HEK293 (cell line): Measurements from ENCODE around the gene TRIAP1.

ENCODE experiments used
- CTCF ChIA-PET: fragments of 350-600 bp; formaldehyde crosslinking; extraction: SDS; loops from one replicate; lab custom pipeline; 2021; ENCODE audit warnings: antibody characterized with exemption; lab: Yijun Ruan, JAX
- POLR2A ChIA-PET: fragments of 300-600 bp; formaldehyde crosslinking; extraction: SDS; loops from one replicate; lab custom pipeline; 2020; ENCODE audit warnings: antibody characterized with exemption, inconsistent platforms; lab: Yijun Ruan, JAX
- H3K27ac ChIP-seq: fragments of 200-500 bp; sonication (Bioruptor generic); 2 replicates; pipeline ENCODE4 v1.5.1; 2014; ENCODE audit warnings: low read depth, low read length, control low read depth, inconsistent platforms; ENCODE audit errors: extremely low read depth
- H3K36me3 ChIP-seq, 2 experiments: fragments of 200-500 bp in 1 of 2; sonication (Bioruptor generic) in 1 of 2; 1 replicate in 1 of 2; 2 replicates in 1 of 2; pipeline ENCODE4 v1.5.1; 2014 to 2017; ENCODE audit warnings: inconsistent platforms in 2 of 2, low read length in 2 of 2; ENCODE audit not compliant: control insufficient read depth in 2 of 2, insufficient read depth in 1 of 2
- H3K4me1 ChIP-seq: fragments of 200-500 bp; sonication (Bioruptor generic); 2 replicates; pipeline ENCODE4 v1.5.1; 2014; ENCODE audit warnings: mild to moderate bottlenecking, low read length, inconsistent platforms; ENCODE audit not compliant: control insufficient read depth, insufficient read depth
- H3K4me3 ChIP-seq: 2 replicates; pipeline ENCODE4 v1.5.1; 2011; ENCODE audit warnings: low read depth, mild to moderate bottlenecking, control low read depth, low read length, moderate library complexity
- H3K9me3 ChIP-seq: fragments of 200-500 bp; sonication (Bioruptor generic); 2 replicates; pipeline ENCODE4 v1.5.1; 2014; ENCODE audit warnings: low read depth, low read length, inconsistent platforms; ENCODE audit not compliant: control insufficient read depth, insufficient read depth
- EGR2 ChIP-seq: fragments of 450-650 bp; formaldehyde crosslinking; IDR thresholded peaks from 2 replicates; pipeline ENCODE4 v1.5.1; 2016; ENCODE audit warnings: low read depth, missing biosample characterization, missing genetic modification characterization
- ELK4 ChIP-seq: IDR thresholded peaks from 2 replicates; pipeline ENCODE4 v1.6.1; 2011; ENCODE audit warnings: mild to moderate bottlenecking, low read depth, low read length, borderline replicate concordance
- FEZF1 ChIP-seq: fragments of 450-650 bp; formaldehyde crosslinking; IDR thresholded peaks from 2 replicates; pipeline ENCODE4 v1.5.1; 2016; ENCODE audit warnings: missing biosample characterization, missing genetic modification characterization
- GLI4 ChIP-seq: fragments of 450-650 bp; formaldehyde crosslinking; IDR thresholded peaks from 2 replicates; pipeline ENCODE4 v1.5.1; 2016; ENCODE audit warnings: missing biosample characterization, missing genetic modification characterization
- KLF1 ChIP-seq: fragments of 450-650 bp; formaldehyde crosslinking; IDR thresholded peaks from 2 replicates; pipeline ENCODE4 v1.5.1; 2016; ENCODE audit warnings: missing biosample characterization, missing genetic modification characterization
- KLF7 ChIP-seq: fragments of 450-650 bp; formaldehyde crosslinking; IDR thresholded peaks from 2 replicates; pipeline ENCODE4 v1.5.1; 2016; ENCODE audit warnings: missing biosample characterization, missing genetic modification characterization, borderline replicate concordance
- MEIS1 ChIP-seq: sonication (generic); formaldehyde crosslinking; IDR thresholded peaks from 2 replicates; pipeline ENCODE4 v1.8.1; 2022; ENCODE audit warnings: missing genetic modification reagents, mild to moderate bottlenecking, borderline replicate concordance
- REST ChIP-seq: fragments of 450-650 bp; formaldehyde crosslinking; IDR thresholded peaks from 2 replicates; pipeline ENCODE4 v1.5.1; 2016; ENCODE audit warnings: missing biosample characterization, missing genetic modification characterization
- YY2 ChIP-seq: fragments of 450-650 bp; formaldehyde crosslinking; IDR thresholded peaks from 2 replicates; pipeline ENCODE4 v1.5.1; 2016; ENCODE audit warnings: missing biosample characterization, missing genetic modification characterization
- ZBTB44 ChIP-seq: fragments of 450-650 bp; IDR thresholded peaks from 2 replicates; pipeline ENCODE4 v1.5.1; 2018; ENCODE audit warnings: missing biosample characterization, mild to moderate bottlenecking, missing genetic modification characterization
- ZBTB7A ChIP-seq: fragments of 450-650 bp; formaldehyde crosslinking; IDR thresholded peaks from 2 replicates; pipeline ENCODE4 v1.5.1; 2016; ENCODE audit warnings: low read depth, missing biosample characterization, missing genetic modification characterization
- ZIC2 ChIP-seq: fragments of 450-650 bp; formaldehyde crosslinking; IDR thresholded peaks from 2 replicates; pipeline ENCODE4 v1.5.1; 2016; ENCODE audit warnings: missing biosample characterization, missing genetic modification characterization
- ZNF157 ChIP-seq: fragments of 450-650 bp; formaldehyde crosslinking; IDR thresholded peaks from 2 replicates; pipeline ENCODE4 v1.5.1; 2016; ENCODE audit warnings: missing biosample characterization, missing genetic modification characterization
- ZNF248 ChIP-seq: fragments of 450-650 bp; formaldehyde crosslinking; IDR thresholded peaks from 2 replicates; pipeline ENCODE4 v1.5.1; 2017; ENCODE audit warnings: missing biosample characterization, missing genetic modification characterization
- ZNF341 ChIP-seq: fragments of 450-650 bp; formaldehyde crosslinking; IDR thresholded peaks from 2 replicates; pipeline ENCODE4; 2016; ENCODE audit warnings: low read depth, missing biosample characterization, missing genetic modification characterization
- ZNF366 ChIP-seq: fragments of 450-650 bp; formaldehyde crosslinking; conservative IDR thresholded peaks from 2 replicates; pipeline ENCODE4 v1.5.1; 2016; ENCODE audit warnings: missing biosample characterization, missing genetic modification characterization
- ZNF37A ChIP-seq: fragments of 450-650 bp; IDR thresholded peaks from 2 replicates; pipeline ENCODE4 v1.5.1; 2018; ENCODE audit warnings: missing biosample characterization, missing genetic modification characterization
- ZNF423 ChIP-seq: fragments of 450-650 bp; formaldehyde crosslinking; IDR thresholded peaks from 2 replicates; pipeline ENCODE4 v1.5.1; 2016; ENCODE audit warnings: missing biosample characterization, missing genetic modification characterization
- ZNF449 ChIP-seq: fragments of 450-650 bp; formaldehyde crosslinking; IDR thresholded peaks from 2 replicates; pipeline ENCODE4 v1.5.1; 2017; ENCODE audit warnings: missing biosample characterization, mild to moderate bottlenecking, missing genetic modification characterization, moderate library complexity
- ZNF555 ChIP-seq: fragments of 450-650 bp; formaldehyde crosslinking; conservative IDR thresholded peaks from 2 replicates; pipeline ENCODE4 v1.5.1; 2017; ENCODE audit warnings: missing biosample characterization, mild to moderate bottlenecking, missing genetic modification characterization, inconsistent platforms
- ZNF596 ChIP-seq: fragments of 450-650 bp; IDR thresholded peaks from 2 replicates; pipeline ENCODE4 v1.5.0; 2018; ENCODE audit warnings: missing biosample characterization, mild to moderate bottlenecking, missing genetic modification characterization, moderate library complexity
- ZNF677 ChIP-seq: fragments of 450-650 bp; IDR thresholded peaks from 2 replicates; pipeline ENCODE4 v1.5.0; 2018; ENCODE audit warnings: missing biosample characterization, mild to moderate bottlenecking, missing genetic modification characterization, moderate library complexity
- ZSCAN30 ChIP-seq: fragments of 450-650 bp; IDR thresholded peaks from 2 replicates; pipeline ENCODE4 v1.5.1; 2018; ENCODE audit warnings: missing biosample characterization, mild to moderate bottlenecking, missing genetic modification characterization, moderate library complexity

Gene TRIAP1

GRCh38 chr12:120428597-120429229 lies 17.5 kb downstream of the TRIAP1 start (continued):
- TF ChIP-seq EGR2 (tag by site-specific recombination), result peak; percentile 83

GRCh38 chr12:120425797-120426196 lies 20.4 kb downstream of the TRIAP1 start:
- ChIA-PET POLR2A (no interaction called here), CTCF (no interaction called here)
- H3K4me3 ChIP-seq, result no peak overlapping the region
- no peak overlapping the region for H3K27ac ChIP-seq
- no peak for TF ChIP-seq ZNF157 (tag by site-specific recombination)
- TF ChIP-seq KLF1 (tag by site-specific recombination), result no peak
- no peak for TF ChIP-seq ZBTB7A
- no peaks in the 10 kb centered on the region for H3K9me3 ChIP-seq
- H3K4me1 ChIP-seq, result no peaks in the 10 kb centered on the region
- H3K36me3 ChIP-seq, result no peaks in the 10 kb centered on the region

- POLR2A ChIA-PET, result no interaction called here
- peak; percentile 86 for TF ChIP-seq ZNF366
- peak; percentile 38; the same call in 1 of the 2 replicates for TF ChIP-seq ZNF341 (tag by site-specific recombination)
- no peak for TF ChIP-seq ZNF37A (tag by site-specific recombination)
- no peak for TF ChIP-seq ZNF677 (tag by site-specific recombination)
- TF ChIP-seq, all 188 proteins: peak for 2
- H3K9me3 ChIP-seq, result no peaks in the 10 kb centered on the region
- H3K36me3 ChIP-seq, result no peaks in the 10 kb centered on the region
- no peaks in the 10 kb centered on the region for H3K4me1 ChIP-seq
- no peak overlapping the region for H3K4me3 ChIP-seq
- CTCF ChIA-PET, result no interaction called here
- H3K27ac ChIP-seq, result no peak overlapping the region
Measured at GRCh38 chr12:120422892-120423456, 23.2 kb downstream of the TRIAP1 start.

GRCh38 chr12:120421701-120422100 lies 24.5 kb downstream of the TRIAP1 start:
- H3K4me1 ChIP-seq, result no peaks in the 10 kb centered on the region
- ChIA-PET POLR2A (no interaction called here), CTCF (interaction anchor here (4.7 kb wide), 1 partner anchor 8 kb away, joined by 32 read pairs; no protein-coding TSS in a partner anchor)
- no peak overlapping the region for H3K4me3 ChIP-seq
- no peaks in the 10 kb centered on the region for H3K36me3 ChIP-seq
- H3K9me3 ChIP-seq, result no peaks in the 10 kb centered on the region
- no peak overlapping the region for H3K27ac ChIP-seq
- TF ChIP-seq ZSCAN30 (tag by site-specific recombination) (no peak), ZBTB44 (no peak), ELK4 (no peak), REST (tag by site-specific recombination) (no peak), ZIC2 (no peak), ZNF677 (tag by site-specific recombination) (no peak), GLI4 (tag by site-specific recombination) (no peak), ZNF555 (no peak), YY2 (tag by site-specific recombination) (no peak), FEZF1 (tag by site-specific recombination) (no peak), ZNF449 (tag by site-specific recombination) (no peak), ZNF248 (tag by site-specific recombination) (no peak), ZNF423 (tag by site-specific recombination) (no peak), MEIS1 (no peak), KLF7 (tag by site-specific recombination) (no peak), ZNF596 (no peak)
